HUES6 (cell line): ENCODE measurements around the gene VDR.

Source experiments
- H3K27ac ChIP-seq: 2 replicates; pipeline ENCODE4 v1.7.0; 2013; ENCODE audit warnings: low read depth, mild to moderate bottlenecking, low read length, inconsistent platforms
- H3K27me3 ChIP-seq: 2 replicates; pipeline ENCODE4 v1.6.1; 2013; ENCODE audit warnings: low read length; ENCODE audit not compliant: control insufficient read depth, insufficient read depth
- H3K36me3 ChIP-seq: 2 replicates; pipeline ENCODE4 v1.6.1; 2013; ENCODE audit warnings: low read length; ENCODE audit not compliant: control insufficient read depth, insufficient read depth
- H3K4me1 ChIP-seq: 2 replicates; pipeline ENCODE4 v1.6.1; 2013; ENCODE audit warnings: low read length; ENCODE audit not compliant: control insufficient read depth, insufficient read depth
- H3K4me3 ChIP-seq: 2 replicates; pipeline ENCODE4 v1.5.1; 2013; ENCODE audit warnings: low read depth, low read length
- H3K9ac ChIP-seq: one replicate; pipeline ENCODE4 v1.6.1; 2013; ENCODE audit warnings: mild to moderate bottlenecking, low read length
- H3K9me3 ChIP-seq: 2 replicates; pipeline ENCODE4 v1.6.1; 2013; ENCODE audit warnings: low read depth, low read length; ENCODE audit not compliant: control insufficient read depth, insufficient read depth

The VDR gene

GRCh38 chr12:47822863-47823262 lies 81.9 kb downstream of the VDR start:
- Histone ChIP-seq H3K9ac (no peak overlapping the region), H3K4me1 (peaks cover 44% of the 10 kb centered on the region), H3K36me3 (no peaks in the 10 kb centered on the region), H3K27me3 (no peaks in the 10 kb centered on the region), H3K4me3 (no peak overlapping the region), H3K9me3 (no peaks in the 10 kb centered on the region), H3K27ac (no peak overlapping the region)

- no peak overlapping the region for H3K4me3 ChIP-seq
- no peaks in the 10 kb centered on the region for H3K36me3 ChIP-seq
- no peak overlapping the region for H3K9ac ChIP-seq
- no peaks in the 10 kb centered on the region for H3K9me3 ChIP-seq
- peaks cover 49% of the 10 kb centered on the region for H3K4me1 ChIP-seq
- H3K27ac ChIP-seq = no peak overlapping the region
- no peaks in the 10 kb centered on the region for H3K27me3 ChIP-seq
Observed at GRCh38 chr12:47822401-47822800, 82.4 kb downstream of the VDR start.

- peak overlapping the region; percentile 90; the same call in 1 of the 2 replicates for H3K4me3 ChIP-seq
- H3K27me3 ChIP-seq = no peaks in the 10 kb centered on the region
- H3K4me1 ChIP-seq = peaks cover 58% of the 10 kb centered on the region
- H3K9ac ChIP-seq = peak overlapping the region; percentile 85
- H3K27ac ChIP-seq = peak overlapping the region; percentile 92
- no peaks in the 10 kb centered on the region for H3K36me3 ChIP-seq
- H3K9me3 ChIP-seq = no peaks in the 10 kb centered on the region
Observed at GRCh38 chr12:47821346-47821706, 83.5 kb downstream of the VDR start.

- Histone ChIP-seq H3K9me3 (no peaks in the 10 kb centered on the region), H3K36me3 (no peaks in the 10 kb centered on the region), H3K4me3 (peak overlapping the region; percentile 90), H3K4me1 (peaks cover 62% of the 10 kb centered on the region), H3K27ac (peak overlapping the region; percentile 92), H3K27me3 (no peaks in the 10 kb centered on the region), H3K9ac (peak overlapping the region; percentile 96)
Observed at GRCh38 chr12:47820631-47821345, 84.0 kb downstream of the VDR start.

- peaks cover 2% of the 10 kb centered on the region; the same call in 1 of the 2 replicates for H3K36me3 ChIP-seq
- peak within 1 kb of the TSS; percentile 96 for H3K9ac ChIP-seq
- H3K27me3 ChIP-seq = no peaks in the 10 kb centered on the region
- H3K9me3 ChIP-seq = no peaks in the 10 kb centered on the region
- peaks cover 60% of the 10 kb centered on the region for H3K4me1 ChIP-seq
- H3K27ac ChIP-seq = peak within 1 kb of the TSS; percentile 92
- H3K4me3 ChIP-seq = peak within 1 kb of the TSS; percentile 90
Observed at GRCh38 chr12:47819896-47820630, 84.7 kb downstream of the VDR start, which contains the start of gene HDAC7. TSS of gene HDAC7 (minus strand) at chr12:47819903. CDS start at chr12:47819785, 118 bp downstream.

- Histone ChIP-seq H3K36me3 (peaks cover 9% of the 10 kb centered on the region; the same call in 1 of the 2 replicates), H3K9me3 (no peaks in the 10 kb centered on the region), H3K27me3 (no peaks in the 10 kb centered on the region), H3K4me3 (peak overlapping the region; percentile 90), H3K4me1 (peaks cover 60% of the 10 kb centered on the region), H3K27ac (peak overlapping the region; percentile 64; the same call in 1 of the 2 replicates), H3K9ac (peak overlapping the region; percentile 72)
Observed at GRCh38 chr12:47819138-47819895, 85.5 kb downstream of the VDR start.

GRCh38 chr12:47818467-47819137 lies 86.2 kb downstream of the VDR start:
- Histone ChIP-seq H3K27ac (peak overlapping the region; percentile 64; the same call in 1 of the 2 replicates), H3K36me3 (peaks cover 9% of the 10 kb centered on the region; the same call in 1 of the 2 replicates), H3K9ac (peak overlapping the region; percentile 72), H3K4me3 (peak overlapping the region; percentile 90), H3K27me3 (no peaks in the 10 kb centered on the region), H3K4me1 (peaks cover 65% of the 10 kb centered on the region), H3K9me3 (no peaks in the 10 kb centered on the region)

- Histone ChIP-seq H3K9ac (no peak overlapping the region), H3K9me3 (no peaks in the 10 kb centered on the region), H3K4me1 (peaks cover 70% of the 10 kb centered on the region), H3K4me3 (peak overlapping the region; percentile 90; the same call in 1 of the 2 replicates), H3K36me3 (peaks cover 9% of the 10 kb centered on the region; the same call in 1 of the 2 replicates), H3K27me3 (no peaks in the 10 kb centered on the region), H3K27ac (no peak overlapping the region)
Observed at GRCh38 chr12:47818007-47818376, 86.8 kb downstream of the VDR start.

GRCh38 chr12:47817272-47818006 lies 87.4 kb downstream of the VDR start:
- H3K27me3 ChIP-seq = no peaks in the 10 kb centered on the region
- H3K27ac ChIP-seq = peak overlapping the region; percentile 48
- H3K9me3 ChIP-seq = no peaks in the 10 kb centered on the region
- peak overlapping the region; percentile 90; the same call in 1 of the 2 replicates for H3K4me3 ChIP-seq
- H3K36me3 ChIP-seq = peaks cover 9% of the 10 kb centered on the region; the same call in 1 of the 2 replicates
- peak overlapping the region; percentile 47 for H3K9ac ChIP-seq
- peaks cover 70% of the 10 kb centered on the region for H3K4me1 ChIP-seq
